Suppressor macrophage treated with lipopolysaccharide for 4 hours (primary cell): ENCODE measurements around the gene MIER1.
"Not testable (repeated sequence)": the region's sequence is repeated elsewhere in the genome, so short reads cannot be mapped to it uniquely, and the experiment has no call there.

Experiments
- DNase-seq: peaks from one replicate; pipeline ENCODE4 v3.0.0-alpha.2; 2020

Gene MIER1

GRCh38 chr1:66940981-66941380 lies 16.2 kb downstream of the MIER1 start:
- DNase-seq, result no peak

DNA sequence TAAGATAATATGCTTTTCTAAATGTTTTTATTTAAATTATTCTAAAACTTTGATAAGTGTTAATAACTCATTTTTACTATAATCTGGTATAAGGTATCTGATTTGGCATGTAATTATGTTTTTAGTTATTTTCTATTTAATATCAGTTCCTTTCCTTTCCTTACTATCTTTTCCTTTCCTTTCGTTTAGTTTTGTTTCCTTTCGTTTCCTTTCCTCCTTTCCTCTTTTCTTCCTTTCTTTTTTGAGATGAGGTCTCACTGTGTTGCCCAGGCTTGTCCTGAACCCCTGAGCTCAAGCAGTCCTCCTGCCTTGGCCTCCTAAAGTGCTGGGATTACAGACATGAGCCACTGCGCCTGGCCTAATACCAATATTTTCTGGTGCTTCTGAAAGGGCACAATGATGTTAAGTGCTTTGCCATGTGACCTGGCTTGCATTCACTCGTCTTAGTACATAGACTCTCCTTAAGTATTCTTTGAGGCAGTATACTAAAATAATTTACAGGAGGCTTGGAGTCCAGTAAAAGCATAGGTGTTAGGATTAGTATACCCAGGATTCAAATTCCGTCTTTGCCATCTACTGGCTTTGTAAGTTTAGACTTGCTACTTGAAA lies 18.7 kb downstream of the MIER1 start:
- no peak for DNase-seq

DNA sequence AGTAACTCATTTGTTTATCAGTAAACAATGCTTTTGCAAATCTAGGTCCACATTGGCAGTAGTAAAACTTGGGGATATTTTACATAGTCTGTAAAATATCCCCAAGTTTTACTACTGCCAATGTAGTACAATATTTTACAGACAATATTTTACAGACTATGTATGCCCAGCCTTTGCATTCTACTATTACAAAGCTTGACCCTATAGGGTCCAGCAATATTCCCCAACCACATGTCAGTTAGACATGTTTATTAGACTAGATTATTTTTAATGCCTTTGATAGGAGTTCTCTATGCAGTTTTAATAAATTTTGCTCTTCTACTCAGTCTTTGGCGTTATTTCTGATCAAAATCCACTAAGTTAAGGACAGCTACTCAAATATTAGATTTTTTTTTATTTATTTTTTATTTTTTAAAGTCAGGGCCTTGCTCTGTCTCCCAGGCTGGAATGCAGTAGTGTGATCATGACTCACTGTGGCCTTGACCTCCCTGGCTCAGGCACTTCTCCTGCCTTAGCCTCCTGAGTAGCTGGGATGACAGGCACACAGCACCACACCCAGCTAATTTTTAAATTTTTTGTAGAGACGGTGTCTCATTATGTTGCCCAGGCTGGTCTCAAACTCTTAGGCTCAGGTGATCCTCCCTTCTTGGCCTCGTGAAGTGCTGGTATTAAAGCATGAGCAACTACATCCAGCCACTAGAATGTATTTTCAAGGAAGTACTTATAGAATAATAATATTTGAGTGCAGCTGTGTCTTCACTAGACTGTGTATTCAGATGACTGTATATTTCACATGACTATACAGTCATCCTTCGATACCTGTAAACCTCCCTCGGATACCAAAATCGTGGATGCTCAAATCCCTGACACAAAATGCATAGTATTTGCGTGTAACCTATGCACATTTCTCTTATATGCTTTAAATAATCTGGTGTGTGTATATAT lies 19.8 kb downstream of the MIER1 start:
- peak; percentile 29 for DNase-seq

DNA sequence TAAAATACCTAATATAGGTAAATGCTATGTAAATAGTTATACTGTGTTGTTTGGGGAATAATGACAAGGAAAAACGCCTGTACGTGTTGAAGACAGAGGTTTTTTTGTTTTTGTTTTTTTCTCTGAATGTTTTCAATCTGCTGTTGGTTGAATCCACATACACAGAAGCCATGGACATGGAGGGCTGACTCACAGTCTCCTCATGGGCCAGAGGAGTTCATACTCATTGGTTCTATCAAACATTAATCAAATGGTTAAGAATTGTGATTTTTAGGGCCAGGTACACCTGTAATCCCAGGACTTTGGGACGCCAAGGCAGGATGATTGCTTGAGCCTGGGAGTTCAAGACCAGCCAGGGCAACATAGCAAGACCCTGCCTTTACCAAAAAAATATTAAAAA lies 20.5 kb downstream of the MIER1 start:
- DNase-seq, result no peak

- peak; percentile 29 for DNase-seq
Observed at GRCh38 chr1:66947267-66947666, 22.5 kb downstream of the MIER1 start.

- no peak for DNase-seq
Observed at GRCh38 chr1:66951513-66951912, 26.7 kb downstream of the MIER1 start.

GRCh38 chr1:66954208-66954607 lies 29.4 kb downstream of the MIER1 start:
- DNase-seq, result no peak

GRCh38 chr1:66957938-66958337 lies 33.1 kb downstream of the MIER1 start:
- DNase-seq, result no peak

DNA sequence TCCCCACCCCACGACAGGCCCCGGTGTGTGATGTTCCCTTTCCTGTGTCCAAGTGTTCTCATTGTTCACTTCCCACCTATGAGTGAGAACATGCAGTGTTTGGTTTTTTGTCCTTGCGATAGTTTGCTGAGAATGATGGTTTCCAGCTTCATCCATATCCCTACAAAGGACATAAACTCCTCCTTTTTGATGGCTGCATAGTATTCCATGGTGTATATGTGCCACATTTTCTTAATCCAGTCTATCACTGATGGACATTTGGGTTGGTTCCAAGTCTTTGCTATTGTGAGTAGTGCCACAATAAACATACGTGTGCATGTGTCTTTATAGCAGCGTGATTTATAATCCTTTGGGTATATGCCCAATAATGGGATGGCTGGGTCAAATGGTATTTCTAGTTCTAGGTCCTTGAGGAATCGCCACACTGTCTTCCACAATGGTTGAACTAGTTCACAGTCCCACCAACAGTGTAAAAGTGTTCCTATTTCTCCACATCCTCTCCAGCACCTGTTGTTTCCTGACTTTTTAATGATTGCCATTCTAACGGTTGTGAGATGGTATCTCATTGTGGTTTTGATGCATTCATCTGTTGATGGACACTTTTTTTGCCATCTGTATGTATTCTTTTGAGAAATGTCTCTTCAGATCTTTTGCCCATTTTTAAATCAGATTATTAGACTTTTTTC lies 41.5 kb downstream of the MIER1 start:
- DNase-seq, result not testable (repeated sequence)

DNA sequence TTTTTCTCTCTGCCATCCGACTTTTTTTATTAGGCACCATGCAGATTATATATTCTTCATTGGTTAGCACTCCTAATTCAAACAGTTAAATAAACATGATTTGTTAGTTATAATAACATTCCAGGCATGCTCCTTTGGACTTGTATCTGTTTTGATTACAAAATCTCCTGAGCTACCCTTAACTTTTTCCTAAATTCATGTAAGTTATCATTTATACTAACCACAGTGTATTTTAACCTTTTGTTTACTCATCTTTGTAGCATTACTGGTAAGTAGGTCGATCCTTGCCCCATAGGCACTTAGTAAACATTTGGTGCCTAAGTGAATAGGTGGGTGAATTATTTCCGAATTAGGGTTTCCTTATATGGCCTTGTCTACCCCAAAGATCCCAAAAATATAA lies 43.8 kb downstream of the MIER1 start:
- DNase-seq, result no peak

GRCh38 chr1:66978201-66978600 lies 53.4 kb downstream of the MIER1 start:
- peak; percentile 5 for DNase-seq

GRCh38 chr1:66979621-66980020 lies 54.8 kb downstream of the MIER1 start:
- DNase-seq, result not testable (repeated sequence)

DNA sequence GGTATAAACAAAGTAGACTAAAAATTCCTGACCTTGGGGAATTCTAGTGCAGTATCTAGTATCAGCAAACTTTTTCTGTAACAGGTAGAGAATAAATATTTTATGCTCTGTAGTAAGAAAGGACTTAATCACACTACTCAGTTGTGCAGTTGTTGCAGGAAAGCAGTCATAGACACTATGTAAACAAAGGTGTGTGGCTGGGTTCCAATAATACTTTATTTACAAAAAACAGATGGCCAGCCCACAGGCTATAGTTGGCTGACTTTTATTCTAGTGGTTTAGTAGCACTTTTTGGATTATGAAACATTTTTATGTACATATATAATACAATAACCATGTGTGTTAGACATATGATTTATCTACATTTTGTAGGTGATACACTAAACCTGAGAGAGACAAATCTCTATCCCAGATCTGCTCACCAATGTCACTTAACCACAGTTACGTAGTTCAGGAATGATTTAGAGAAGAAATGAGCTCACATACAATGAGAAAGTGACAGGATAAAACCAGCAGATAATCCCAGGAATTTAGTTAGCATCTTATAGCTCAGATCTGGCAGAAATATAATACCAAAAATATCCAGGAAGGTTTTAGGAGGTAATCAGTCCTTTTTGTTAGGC lies 56.1 kb downstream of the MIER1 start:
- DNase-seq, result no peak

DNA sequence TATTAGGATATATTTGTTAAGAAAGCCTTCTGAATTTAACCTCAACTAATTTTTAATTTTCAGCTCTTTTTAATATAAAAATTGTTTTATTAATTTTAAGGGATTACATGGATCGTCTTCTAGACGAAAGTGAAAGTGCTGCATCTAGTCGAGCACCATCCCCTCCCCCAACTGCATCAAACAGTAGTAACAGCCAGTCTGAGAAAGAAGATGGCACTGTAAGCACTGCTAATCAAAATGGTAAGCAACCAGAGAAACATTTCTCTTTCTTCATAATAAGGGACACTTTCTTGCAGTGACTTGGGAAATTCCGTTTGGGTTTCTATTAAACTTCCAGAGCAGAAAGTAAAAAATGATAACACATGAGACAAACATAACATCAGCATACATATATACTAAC lies 56.9 kb downstream of the MIER1 start:
- peak; percentile 19 for DNase-seq

GRCh38 chr1:66982561-66983260 lies 57.9 kb downstream of the MIER1 start:
- peak; percentile 11 for DNase-seq

GRCh38 chr1:66984491-66984890 lies 59.7 kb downstream of the MIER1 start:
- DNase-seq, result no peak

DNA sequence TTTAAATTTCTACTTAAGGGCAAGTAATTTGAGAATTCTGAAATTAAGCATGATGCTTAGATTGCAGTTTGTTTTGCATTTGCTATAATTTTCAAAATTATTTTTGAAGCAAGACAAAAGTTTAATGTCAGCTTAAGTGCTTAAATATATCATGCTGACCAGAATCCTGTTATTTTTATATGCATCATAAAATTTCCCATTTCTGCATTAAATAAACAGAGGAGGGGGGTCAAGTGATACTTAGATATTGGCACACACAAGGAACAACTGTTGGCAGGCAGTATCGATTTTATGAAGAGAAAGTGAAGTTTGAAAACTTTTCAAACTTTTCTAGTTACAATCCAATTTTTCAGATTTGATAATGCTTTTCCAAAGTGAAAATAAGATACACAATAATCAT lies 61.0 kb downstream of the MIER1 start:
- no peak for DNase-seq

DNA sequence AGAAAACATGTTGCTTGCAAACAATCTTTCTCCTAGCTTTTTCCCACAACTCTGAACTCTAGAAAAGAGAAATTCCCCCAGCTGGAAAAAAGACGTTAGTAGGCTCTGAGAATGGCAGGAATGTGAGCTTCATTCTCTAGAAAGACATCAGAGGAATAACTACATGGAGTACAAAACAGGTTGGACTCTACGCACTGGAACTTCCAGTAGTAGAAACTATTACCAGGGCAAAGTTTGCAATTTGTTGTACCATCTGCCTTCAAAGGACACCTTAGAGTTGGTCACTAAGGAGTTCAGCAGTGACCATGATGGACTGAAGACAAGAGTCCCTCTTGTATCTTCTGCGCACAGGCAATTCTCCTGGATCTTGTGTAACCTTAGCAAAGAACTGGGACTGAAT lies 68.3 kb downstream of the MIER1 start:
- no peak for DNase-seq

DNA sequence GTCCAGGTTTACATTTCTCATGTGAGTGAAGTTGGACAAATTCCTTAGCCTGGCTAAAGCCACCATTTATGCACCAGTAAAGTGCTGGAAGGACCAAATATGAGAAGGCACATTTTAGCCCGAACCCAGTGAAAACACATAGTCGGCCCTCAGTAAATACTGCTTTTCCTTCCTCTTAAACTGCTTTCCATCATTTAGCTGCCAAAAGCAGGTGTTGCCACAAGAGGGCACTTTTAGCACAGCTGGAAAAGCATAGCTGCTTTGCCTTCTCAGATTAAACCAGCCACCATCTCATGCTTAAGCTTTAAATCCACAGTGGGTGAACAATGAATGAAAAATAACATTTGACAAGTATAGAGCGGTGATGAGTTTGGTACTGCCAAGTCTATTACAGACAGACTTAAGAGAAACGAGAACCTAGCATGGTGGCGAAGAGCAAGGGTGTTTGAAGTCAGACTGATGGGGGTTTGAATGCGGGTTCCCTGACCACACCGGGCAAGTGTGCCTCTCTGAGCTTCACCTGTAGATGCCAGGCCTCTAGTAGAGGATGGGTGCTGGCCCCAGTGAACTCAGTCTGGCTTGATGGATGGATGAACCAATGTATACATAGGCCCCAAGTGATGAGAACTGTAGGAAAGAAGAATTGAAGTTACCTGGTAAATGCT lies 71.4 kb downstream of the MIER1 start:
- DNase-seq, result peak; percentile 67

DNA sequence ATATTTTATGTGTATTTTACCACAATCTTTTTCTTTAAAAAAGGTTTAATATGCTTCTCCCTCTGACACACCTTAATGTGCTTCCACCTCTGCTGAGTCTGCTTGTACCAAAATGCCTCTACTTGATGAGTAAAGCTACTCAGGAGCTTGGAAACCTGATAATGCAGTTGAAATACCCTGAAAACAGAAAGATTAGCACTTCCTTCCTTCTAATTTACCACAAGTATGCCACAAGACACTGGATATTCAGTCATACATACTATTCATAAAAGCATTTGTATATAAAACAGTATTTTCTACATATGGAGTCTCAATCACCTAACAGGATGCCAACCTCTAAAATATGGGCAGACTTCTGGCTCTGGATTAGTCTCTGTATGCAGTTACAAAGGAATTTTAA lies 74.2 kb downstream of the MIER1 start:
- no peak for DNase-seq

GRCh38 chr1:66999640-67000400 lies 75.0 kb downstream of the MIER1 start:
- DNase-seq, result no peak
